PFSK-1 (cell line): ENCODE results near the gene PAXX.

Experiments used
- FOXP2 ChIP-seq: optimal IDR thresholded peaks from 2 replicates; pipeline ENCODE3; 2011; ENCODE audit warnings: borderline replicate concordance, control low read depth, inconsistent platforms; ENCODE audit not compliant: insufficient read depth; ENCODE audit errors: extremely low read length, extremely low read depth
- POLR2AphosphoS5 ChIP-seq: IDR thresholded peaks from 2 replicates; pipeline ENCODE4 v1.6.1; 2012; ENCODE audit warnings: low read depth, mild to moderate bottlenecking, control low read depth, low read length, moderate library complexity
- REST ChIP-seq, 2 experiments: IDR thresholded peaks; 2 replicates each; pipeline versions ENCODE4 v1.6.1 to v1.8.0; 2011 to 2012; ENCODE audit warnings: low read depth in 2 of 2, low read length in 2 of 2, control low read depth in 1 of 2, inconsistent platforms in 1 of 2, mild to moderate bottlenecking in 1 of 2, moderate library complexity in 1 of 2; ENCODE audit not compliant: insufficient read depth in 1 of 2
- SIN3A ChIP-seq: IDR thresholded peaks from 2 replicates; pipeline ENCODE4 v1.6.1; 2012; ENCODE audit warnings: mild to moderate bottlenecking, low read length, moderate library complexity, borderline replicate concordance; ENCODE audit not compliant: insufficient read depth
- TAF1 ChIP-seq: IDR thresholded peaks from 2 replicates; pipeline ENCODE4 v1.6.1; 2012; ENCODE audit warnings: low read length, control low read depth, borderline replicate concordance; ENCODE audit not compliant: insufficient read depth

Gene PAXX

GRCh38 chr9:136965771-136966484 lies 26.3 kb upstream of the PAXX start:
- no peak for TF ChIP-seq FOXP2

DNA sequence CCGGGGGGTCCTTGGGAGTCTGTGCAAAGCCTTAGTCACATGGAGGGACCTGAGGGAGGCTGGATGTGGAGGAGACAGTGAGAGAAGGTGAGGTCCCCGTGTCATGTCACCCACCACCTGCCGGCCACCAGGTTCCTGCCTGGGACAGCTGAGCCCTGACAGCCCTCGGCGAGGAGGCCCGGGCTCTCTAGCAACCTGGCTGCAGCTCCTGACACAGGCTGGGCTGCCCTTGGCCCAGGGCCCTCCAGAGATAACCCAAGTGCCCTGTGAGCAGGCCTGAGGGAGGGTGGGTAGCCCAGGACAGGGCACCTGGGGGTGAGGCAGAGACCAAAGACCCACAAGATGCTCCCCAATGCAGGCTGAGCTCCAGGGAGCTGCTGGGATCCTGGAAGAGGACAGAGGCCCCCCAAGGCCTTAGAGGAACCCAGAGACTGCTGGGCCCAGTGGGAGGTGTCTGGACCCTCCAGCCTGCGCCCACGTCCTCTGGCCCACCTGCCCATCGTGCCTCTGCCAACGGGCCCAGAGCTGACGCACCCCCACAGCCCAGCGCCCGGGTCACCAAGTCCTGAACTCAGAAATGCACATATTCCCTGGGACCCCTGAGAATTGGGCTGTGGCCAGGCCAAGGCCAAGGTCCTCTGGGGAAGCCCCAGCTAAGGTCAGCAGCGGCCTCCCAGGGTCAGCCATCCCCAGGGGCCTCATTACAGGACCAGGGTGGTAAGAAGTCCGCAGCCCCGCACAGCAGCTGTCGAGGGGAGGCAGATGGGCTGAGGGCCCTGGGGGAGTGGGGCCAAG lies 23.7 kb upstream of the PAXX start:
- TF ChIP-seq FOXP2 (no peak), REST (IDR thresholded peaks at IDR 0.05; ENCODE audit: insufficient read depth in 1 of 2, low read depth in 2 of 2, low read length in 2 of 2) (no peak), POLR2AphosphoS5 (no peak), TAF1 (no peak), SIN3A (no peak)

DNA sequence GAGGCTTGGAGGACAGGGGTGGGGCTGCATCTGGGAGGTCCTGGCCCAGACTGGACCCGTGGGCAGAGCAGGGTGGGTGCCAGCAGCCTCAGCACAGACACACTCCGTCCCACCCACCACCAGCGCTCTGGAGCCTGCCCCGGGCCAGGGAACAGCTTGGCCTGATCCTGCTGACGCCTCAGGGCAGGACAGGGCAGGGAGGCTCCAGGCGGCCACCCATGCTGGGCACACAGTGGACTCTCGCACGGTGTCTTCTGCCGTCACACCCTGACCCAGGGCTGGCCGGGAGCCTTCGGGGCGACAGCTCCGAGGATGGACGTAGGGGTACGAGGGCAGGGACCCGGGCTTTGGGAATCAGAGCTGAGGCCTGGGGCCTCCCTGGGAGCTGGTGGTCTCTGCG lies 23.1 kb upstream of the PAXX start:
- no peak for TF ChIP-seq FOXP2

GRCh38 chr9:136969774-136970173 lies 22.4 kb upstream of the PAXX start:
- TF ChIP-seq SIN3A: no peak
- TF ChIP-seq FOXP2: no peak
- TF ChIP-seq POLR2AphosphoS5: no peak
- no peak for TF ChIP-seq REST (IDR thresholded peaks at IDR 0.05; ENCODE audit: insufficient read depth in 1 of 2, low read depth in 2 of 2, low read length in 2 of 2)
- no peak for TF ChIP-seq TAF1

DNA sequence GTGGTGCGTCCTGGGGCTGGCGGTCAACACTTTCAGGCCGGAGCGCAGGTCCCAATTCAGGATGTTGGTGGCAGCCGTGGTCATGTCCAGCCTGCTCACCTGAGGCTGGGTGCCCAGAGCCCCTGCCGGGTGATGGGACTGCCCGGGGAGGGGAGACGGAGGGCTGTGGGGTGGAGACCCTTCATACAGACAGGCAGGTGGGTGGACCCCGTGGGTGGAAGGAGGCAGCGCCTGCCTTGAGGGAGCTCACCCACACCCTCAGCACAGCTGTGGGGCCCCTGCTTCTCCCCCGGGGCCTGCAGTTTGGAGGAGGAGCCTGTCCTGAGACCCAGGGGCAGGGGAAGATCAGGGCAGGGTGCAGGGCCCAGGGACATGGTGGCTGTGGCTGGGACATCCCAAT lies 21.9 kb upstream of the PAXX start:
- TF ChIP-seq POLR2AphosphoS5 (no peak), SIN3A (no peak), TAF1 (no peak), REST (IDR thresholded peaks at IDR 0.05; ENCODE audit: insufficient read depth in 1 of 2, low read depth in 2 of 2, low read length in 2 of 2) (no peak), FOXP2 (no peak)

GRCh38 chr9:136971746-136972145 lies 20.5 kb upstream of the PAXX start:
- TF ChIP-seq FOXP2 (no peak), SIN3A (no peak), POLR2AphosphoS5 (no peak), TAF1 (no peak), REST (IDR thresholded peaks at IDR 0.05; ENCODE audit: insufficient read depth in 1 of 2, low read depth in 2 of 2, low read length in 2 of 2) (no peak)
